HepG2 (cell line): ENCODE data around the gene TRIM8. TPM values are rescaled to one million over a fixed set of nuclear protein-coding genes. Genes with fewer than 3 reads are reported as not detected.

ENCODE experiments used
- AKAP8 ChIP-seq: sonication (generic); formaldehyde crosslinking; IDR thresholded peaks from 2 replicates; pipeline ENCODE4 v1.5.1; 2020; ENCODE audit warnings: mild to moderate bottlenecking, missing genetic modification reagents
- ISL2 ChIP-seq: sonication (generic); formaldehyde crosslinking; IDR thresholded peaks from 2 replicates; pipeline ENCODE4 v1.5.0; 2020; ENCODE audit warnings: missing genetic modification reagents
- KDM4B ChIP-seq: sonication (generic); formaldehyde crosslinking; IDR thresholded peaks from 2 replicates; pipeline ENCODE4 v1.4.0; 2020; ENCODE audit warnings: missing genetic modification reagents
- NR3C1 ChIP-seq: sonication (generic); formaldehyde crosslinking; IDR thresholded peaks from 2 replicates; pipeline ENCODE4 v1.4.0; 2020; ENCODE audit warnings: missing genetic modification reagents
- PHF5A ChIP-seq: IDR thresholded peaks from one replicate; pipeline ENCODE4 v1.6.1; 2018; ENCODE audit warnings: low read depth, missing genetic modification reagents; ENCODE audit not compliant: unreplicated experiment
- SMARCC2 ChIP-seq: fragments of 450-650 bp; IDR thresholded peaks from 2 replicates; pipeline ENCODE4 v1.6.1; 2017; ENCODE audit warnings: antibody characterized with exemption, mild to moderate bottlenecking
- SP5 ChIP-seq: IDR thresholded peaks from 2 replicates; pipeline ENCODE4 v1.6.1; 2016; ENCODE audit warnings: low read depth, borderline replicate concordance
- THYN1 ChIP-seq: sonication (generic); formaldehyde crosslinking; IDR thresholded peaks from 2 replicates; pipeline ENCODE4 v1.8.1; 2023; ENCODE audit warnings: low read depth, mild to moderate bottlenecking, moderate library complexity, missing genetic modification reagents, borderline replicate concordance
- ZBTB8A ChIP-seq: sonication (generic); formaldehyde crosslinking; IDR thresholded peaks from 2 replicates; pipeline ENCODE4 v1.4.0; 2020; ENCODE audit warnings: mild to moderate bottlenecking, low read depth, missing genetic modification reagents, borderline replicate concordance
- ZEB1 ChIP-seq: IDR thresholded peaks from 2 replicates; pipeline ENCODE4 v1.6.1; 2012; ENCODE audit warnings: mild to moderate bottlenecking, low read depth, inconsistent platforms; ENCODE audit not compliant: insufficient replicate concordance
- ZFP41 ChIP-seq: sonication (generic); formaldehyde crosslinking; IDR thresholded peaks from 2 replicates; pipeline ENCODE4 v1.4.0; 2020; ENCODE audit warnings: mild to moderate bottlenecking, missing genetic modification reagents, borderline replicate concordance
- ZFP62 ChIP-seq: sonication (generic); formaldehyde crosslinking; IDR thresholded peaks from 2 replicates; pipeline ENCODE4 v1.4.0; 2020; ENCODE audit warnings: missing genetic modification reagents
- ZNF12 ChIP-seq: sonication (generic); formaldehyde crosslinking; IDR thresholded peaks from 2 replicates; pipeline ENCODE4 v1.5.0; 2020; ENCODE audit warnings: missing genetic modification reagents
- ZNF460 ChIP-seq: sonication (generic); formaldehyde crosslinking; IDR thresholded peaks from 2 replicates; pipeline ENCODE4 v1.5.1; 2020; ENCODE audit warnings: missing genetic modification reagents, mild to moderate bottlenecking, borderline replicate concordance
- ZNF670 ChIP-seq: sonication (generic); formaldehyde crosslinking; IDR thresholded peaks from 2 replicates; pipeline ENCODE4 v1.8.0; 2022; ENCODE audit warnings: mild to moderate bottlenecking, missing genetic modification reagents, borderline replicate concordance
- ZSCAN9 ChIP-seq: IDR thresholded peaks from 2 replicates; pipeline ENCODE4 v1.6.1; 2016; ENCODE audit warnings: borderline replicate concordance
- polyA plus RNA-seq, 8 experiments: library from polyadenylated mRNA; depleted of rRNA in 3 of 8; stranded (reverse) in 7 of 8; unstranded in 1 of 8; fragments of >200 nt; fragmentation: Illumina TruSeq in 4 of 8; extraction: Trizol in 4 of 8; gene quantifications; 2 replicates each; pipeline versions ENCODE4 v1.2.1 to v1.2.3, GENCODE V29; 2011 to 2016; ENCODE audit warnings: low read depth in 4 of 8, missing spikeins in 1 of 8, mixed read lengths in 1 of 8; ENCODE audit not compliant: insufficient read depth in 1 of 8
- total RNA-seq, 5 experiments: library from RNA; depleted of rRNA; stranded (reverse); fragments of >200 nt; fragmentation: Illumina TruSeq; extraction: Trizol; gene quantifications; 2 replicates each; pipeline ENCODE4 v1.2.3, GENCODE V29; 2016; ENCODE audit warnings: low read depth in 1 of 5
- TF ChIP-seq, protein P1 (sequence below): sonication (generic); formaldehyde crosslinking; IDR thresholded peaks from 2 replicates; pipeline ENCODE4 v1.4.0; 2020; ENCODE audit warnings: missing genetic modification reagents, borderline replicate concordance
- TF ChIP-seq, protein P2 (sequence below): sonication (generic); formaldehyde crosslinking; IDR thresholded peaks from 2 replicates; pipeline ENCODE4 v1.5.0; 2020; ENCODE audit warnings: mild to moderate bottlenecking, missing genetic modification reagents
- TF ChIP-seq, protein P3 (sequence below): sonication (generic); formaldehyde crosslinking; IDR thresholded peaks from 2 replicates; pipeline ENCODE4 v1.5.0; 2020; ENCODE audit warnings: missing genetic modification reagents
- TF ChIP-seq, protein P4 (sequence below): sonication (generic); formaldehyde crosslinking; IDR thresholded peaks from 2 replicates; pipeline ENCODE4 v1.4.0; 2020; ENCODE audit warnings: mild to moderate bottlenecking, missing genetic modification reagents
- TF ChIP-seq, protein P5 (sequence below): IDR thresholded peaks from 2 replicates; pipeline ENCODE4 v1.6.1; 2016; ENCODE audit warnings: low read depth

TRIM8 gene
- total and polyA plus RNA-seq, 2 of the 13 experiments (the other 11 are each of a cell fraction or from before 2014, with no cell fraction given): 38.9 to 66.5 TPM

DNA sequence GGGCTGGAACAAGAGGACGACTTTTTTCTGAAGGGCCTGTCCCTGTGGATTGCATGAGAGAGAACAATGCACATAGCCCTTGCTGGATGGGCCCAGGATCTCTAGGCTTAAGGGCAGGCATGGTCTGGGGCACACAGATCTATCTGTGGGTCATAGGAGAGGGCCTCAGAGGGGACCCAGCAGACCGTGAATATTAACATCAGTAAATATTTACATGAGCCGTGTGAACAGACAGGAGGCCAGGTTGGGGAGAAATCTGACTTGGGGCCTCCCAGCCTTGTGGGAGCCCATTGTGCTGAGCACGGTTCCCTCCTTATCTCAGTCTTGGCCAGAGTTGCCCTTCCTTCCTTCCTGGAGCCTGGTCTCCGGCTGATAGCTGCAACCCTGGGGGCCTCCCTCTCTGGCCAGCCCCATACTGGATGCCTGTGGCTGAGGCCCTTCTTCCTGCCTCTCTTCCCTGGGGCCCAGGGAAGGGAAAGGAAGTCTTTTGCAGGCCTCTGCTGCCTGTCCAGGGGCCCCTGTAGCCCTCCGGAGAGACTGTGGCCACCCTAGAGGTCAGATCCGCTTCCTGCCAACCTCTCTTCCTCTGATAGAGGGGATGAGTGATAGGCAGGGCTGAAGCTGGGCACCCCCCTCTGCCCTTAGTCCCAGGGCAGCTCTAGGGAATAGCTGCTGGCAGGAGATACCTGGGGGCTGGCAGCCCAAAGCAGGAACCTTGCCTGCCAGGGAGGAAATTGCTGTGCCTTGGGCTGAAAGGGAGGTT, 44.5 kb upstream of the TRIM8 start (continued):
- TF ChIP-seq, protein P1, sequence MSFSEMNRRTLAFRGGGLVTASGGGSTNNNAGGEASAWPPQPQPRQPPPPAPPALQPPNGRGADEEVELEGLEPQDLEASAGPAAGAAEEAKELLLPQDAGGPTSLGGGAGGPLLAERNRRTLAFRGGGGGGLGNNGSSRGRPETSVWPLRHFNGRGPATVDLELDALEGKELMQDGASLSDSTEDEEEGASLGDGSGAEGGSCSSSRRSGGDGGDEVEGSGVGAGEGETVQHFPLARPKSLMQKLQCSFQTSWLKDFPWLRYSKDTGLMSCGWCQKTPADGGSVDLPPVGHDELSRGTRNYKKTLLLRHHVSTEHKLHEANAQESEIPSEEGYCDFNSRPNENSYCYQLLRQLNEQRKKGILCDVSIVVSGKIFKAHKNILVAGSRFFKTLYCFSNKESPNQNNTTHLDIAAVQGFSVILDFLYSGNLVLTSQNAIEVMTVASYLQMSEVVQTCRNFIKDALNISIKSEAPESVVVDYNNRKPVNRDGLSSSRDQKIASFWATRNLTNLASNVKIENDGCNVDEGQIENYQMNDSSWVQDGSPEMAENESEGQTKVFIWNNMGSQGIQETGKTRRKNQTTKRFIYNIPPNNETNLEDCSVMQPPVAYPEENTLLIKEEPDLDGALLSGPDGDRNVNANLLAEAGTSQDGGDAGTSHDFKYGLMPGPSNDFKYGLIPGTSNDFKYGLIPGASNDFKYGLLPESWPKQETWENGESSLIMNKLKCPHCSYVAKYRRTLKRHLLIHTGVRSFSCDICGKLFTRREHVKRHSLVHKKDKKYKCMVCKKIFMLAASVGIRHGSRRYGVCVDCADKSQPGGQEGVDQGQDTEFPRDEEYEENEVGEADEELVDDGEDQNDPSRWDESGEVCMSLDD: 0 out of 2 replicates have a peak, but pooled peaks have one; percentile 53
- TF ChIP-seq ZNF460 (no peak), PHF5A (no peak), ZEB1 (no peak), ISL2 (CRISPR knock-in tag) (peak; percentile 80; the same call in 1 of the 2 replicates), THYN1 (CRISPR knock-in tag) (no peak), KDM4B (CRISPR knock-in tag) (no peak), SMARCC2 (no peak), ZSCAN9 (CRISPR knock-in tag) (no peak), ZNF12 (no peak), ZFP62 (CRISPR knock-in tag) (no peak), NR3C1 (CRISPR knock-in tag) (no peak), AKAP8 (CRISPR knock-in tag) (no peak), ZBTB8A (CRISPR knock-in tag) (no peak), ZNF670 (CRISPR knock-in tag) (no peak), SP5 (CRISPR knock-in tag) (peak; percentile 50), ZFP41 (CRISPR knock-in tag) (0 out of 2 replicates have a peak, but pooled peaks have one; percentile 36)
- TF ChIP-seq, protein P2, sequence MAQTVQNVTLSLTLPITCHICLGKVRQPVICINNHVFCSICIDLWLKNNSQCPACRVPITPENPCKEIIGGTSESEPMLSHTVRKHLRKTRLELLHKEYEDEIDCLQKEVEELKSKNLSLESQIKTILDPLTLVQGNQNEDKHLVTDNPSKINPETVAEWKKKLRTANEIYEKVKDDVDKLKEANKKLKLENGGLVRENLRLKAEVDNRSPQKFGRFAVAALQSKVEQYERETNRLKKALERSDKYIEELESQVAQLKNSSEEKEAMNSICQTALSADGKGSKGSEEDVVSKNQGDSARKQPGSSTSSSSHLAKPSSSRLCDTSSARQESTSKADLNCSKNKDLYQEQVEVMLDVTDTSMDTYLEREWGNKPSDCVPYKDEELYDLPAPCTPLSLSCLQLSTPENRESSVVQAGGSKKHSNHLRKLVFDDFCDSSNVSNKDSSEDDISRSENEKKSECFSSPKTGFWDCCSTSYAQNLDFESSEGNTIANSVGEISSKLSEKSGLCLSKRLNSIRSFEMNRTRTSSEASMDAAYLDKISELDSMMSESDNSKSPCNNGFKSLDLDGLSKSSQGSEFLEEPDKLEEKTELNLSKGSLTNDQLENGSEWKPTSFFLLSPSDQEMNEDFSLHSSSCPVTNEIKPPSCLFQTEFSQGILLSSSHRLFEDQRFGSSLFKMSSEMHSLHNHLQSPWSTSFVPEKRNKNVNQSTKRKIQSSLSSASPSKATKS (CRISPR knock-in tag): no peak
- TF ChIP-seq, protein P3, sequence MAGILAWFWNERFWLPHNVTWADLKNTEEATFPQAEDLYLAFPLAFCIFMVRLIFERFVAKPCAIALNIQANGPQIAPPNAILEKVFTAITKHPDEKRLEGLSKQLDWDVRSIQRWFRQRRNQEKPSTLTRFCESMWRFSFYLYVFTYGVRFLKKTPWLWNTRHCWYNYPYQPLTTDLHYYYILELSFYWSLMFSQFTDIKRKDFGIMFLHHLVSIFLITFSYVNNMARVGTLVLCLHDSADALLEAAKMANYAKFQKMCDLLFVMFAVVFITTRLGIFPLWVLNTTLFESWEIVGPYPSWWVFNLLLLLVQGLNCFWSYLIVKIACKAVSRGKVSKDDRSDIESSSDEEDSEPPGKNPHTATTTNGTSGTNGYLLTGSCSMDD (CRISPR knock-in tag): no peak
- TF ChIP-seq, protein P4, sequence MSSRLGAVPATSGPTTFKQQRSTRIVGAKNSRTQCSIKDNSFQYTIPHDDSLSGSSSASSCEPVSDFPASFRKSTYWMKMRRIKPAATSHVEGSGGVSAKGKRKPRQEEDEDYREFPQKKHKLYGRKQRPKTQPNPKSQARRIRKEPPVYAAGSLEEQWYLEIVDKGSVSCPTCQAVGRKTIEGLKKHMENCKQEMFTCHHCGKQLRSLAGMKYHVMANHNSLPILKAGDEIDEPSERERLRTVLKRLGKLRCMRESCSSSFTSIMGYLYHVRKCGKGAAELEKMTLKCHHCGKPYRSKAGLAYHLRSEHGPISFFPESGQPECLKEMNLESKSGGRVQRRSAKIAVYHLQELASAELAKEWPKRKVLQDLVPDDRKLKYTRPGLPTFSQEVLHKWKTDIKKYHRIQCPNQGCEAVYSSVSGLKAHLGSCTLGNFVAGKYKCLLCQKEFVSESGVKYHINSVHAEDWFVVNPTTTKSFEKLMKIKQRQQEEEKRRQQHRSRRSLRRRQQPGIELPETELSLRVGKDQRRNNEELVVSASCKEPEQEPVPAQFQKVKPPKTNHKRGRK (CRISPR knock-in tag): no peak
- TF ChIP-seq, protein P5, sequence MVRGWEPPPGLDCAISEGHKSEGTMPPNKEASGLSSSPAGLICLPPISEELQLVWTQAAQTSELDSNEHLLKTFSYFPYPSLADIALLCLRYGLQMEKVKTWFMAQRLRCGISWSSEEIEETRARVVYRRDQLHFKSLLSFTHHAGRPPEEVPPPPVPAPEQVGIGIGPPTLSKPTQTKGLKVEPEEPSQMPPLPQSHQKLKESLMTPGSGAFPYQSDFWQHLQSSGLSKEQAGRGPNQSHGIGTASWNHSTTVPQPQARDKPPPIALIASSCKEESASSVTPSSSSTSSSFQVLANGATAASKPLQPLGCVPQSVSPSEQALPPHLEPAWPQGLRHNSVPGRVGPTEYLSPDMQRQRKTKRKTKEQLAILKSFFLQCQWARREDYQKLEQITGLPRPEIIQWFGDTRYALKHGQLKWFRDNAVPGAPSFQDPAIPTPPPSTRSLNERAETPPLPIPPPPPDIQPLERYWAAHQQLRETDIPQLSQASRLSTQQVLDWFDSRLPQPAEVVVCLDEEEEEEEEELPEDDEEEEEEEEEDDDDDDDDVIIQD: peak; percentile 76
